ENCODE measurements around the gene GLIS1. TPM values are rescaled to one million over a fixed set of nuclear protein-coding genes. Genes with fewer than 3 reads are reported as not detected.

GLIS1 gene
- total and polyA plus RNA-seq, 2 donors (not counting 3 experiments of a cell fraction or from before 2014, with no cell fraction given), result not detected

GRCh38 chr1:53730224-53730865, 8.6 kb downstream of the GLIS1 start:
- Histone ChIP-seq H2AFZ (ENCODE audit: low read depth, low read length) (no peak overlapping the region), H3K4me1 (ENCODE audit: control insufficient read depth, extremely low read depth, insufficient read depth, low read length) (no peaks in the 10 kb centered on the region), H3K9me1 (replicated peaks; ENCODE audit: control insufficient read depth, extremely low read depth, insufficient read depth, low read length) (no peaks in the 10 kb centered on the region), H3K9ac (replicated peaks; ENCODE audit: extremely low read depth, insufficient read depth, low read length) (no peak overlapping the region), H3K27ac (ENCODE audit: insufficient read depth, low read depth, low read length) (no peak overlapping the region), H3K36me3 (ENCODE audit: control insufficient read depth in 2 of 2, extremely low read depth in 1 of 2, insufficient read depth in 2 of 2, low read length in 2 of 2) (no peaks in the 10 kb centered on the region), H4K20me1 (replicated peaks; ENCODE audit: control insufficient read depth, extremely low read depth, insufficient read depth, low read length) (no peaks in the 10 kb centered on the region), H3K4me3 (replicated peaks in 1 of 3; ENCODE audit: insufficient read depth in 1 of 3, low read depth in 1 of 3, low read length in 3 of 3) (no peak overlapping the region), H3K9me3 (replicated peaks; ENCODE audit: control insufficient read depth, insufficient read depth, low read length) (no peaks in the 10 kb centered on the region), H3K79me2 (ENCODE audit: control insufficient read depth, insufficient read depth, low read length) (no peaks in the 10 kb centered on the region), H3K4me2 (ENCODE audit: insufficient read depth, low read length) (no peak overlapping the region), H3K27me3 (ENCODE audit: control insufficient read depth in 2 of 2, insufficient read depth in 2 of 2, low read length in 2 of 2) (peaks cover 20 to 44% of the 10 kb centered on the region in 2 experiments)
- CTCF ChIA-PET, result interaction anchor here (0.6 to 0.8 kb wide), 2 partner anchors 143 to 244 kb away, joined by 3 read pairs; no protein-coding TSS in a partner anchor
- intact Hi-C loops (cut with micrococcal nuclease) (no loop called here), dilution Hi-C loops (cut with MboI; ENCODE audit: extremely low pct_ligation_motif_present, low sequenced_read_pairs) (no loop called here)
- DNase-seq (ENCODE audit: low read depth, low spot score) (no peak), FAIRE-seq (peak; percentile 15)
- BruUV-seq (replicated peaks), result no TSS peak
- TF ChIP-seq GATA2 (IDR thresholded peaks at IDR 0.05; ENCODE audit: insufficient read depth, insufficient read length, low read depth, low read length), result no peak
- no peak for TF ChIP-seq JUN (IDR thresholded peaks at IDR 0.05; ENCODE audit: borderline replicate concordance, insufficient read depth, insufficient read length, low read depth)
- TF ChIP-seq MAX (IDR thresholded peaks at IDR 0.05; ENCODE audit: insufficient read depth, insufficient read length), result no peak
- TF ChIP-seq POLR2AphosphoS5 (IDR thresholded peaks at IDR 0.05; ENCODE audit: insufficient read depth, low read depth, low read length), result no peak
- no peak for TF ChIP-seq FOS (IDR thresholded peaks at IDR 0.05; ENCODE audit: borderline replicate concordance, insufficient read depth, low read length)
- no peak for TF ChIP-seq POLR2A (IDR thresholded peaks at IDR 0.05; ENCODE audit: low read depth, low read length)
- TF ChIP-seq MYC (IDR thresholded peaks at IDR 0.05; ENCODE audit: low read depth, low read length), result no peak
- TF ChIP-seq CTCF (IDR thresholded peaks at IDR 0.05; ENCODE audit: extremely low read depth in 1 of 2, insufficient read depth in 1 of 2, low read depth in 1 of 2, low read length in 2 of 2), result no peak
- no peak for TF ChIP-seq EZH2 (IDR thresholded peaks at IDR 0.05; ENCODE audit: borderline replicate concordance, low read depth, low read length, severe bottlenecking)
- POLR2A ChIA-PET, result no interaction called here
